ENCODE data around the gene ABLIM3. TPM values are rescaled to one million over a fixed set of nuclear protein-coding genes. Genes with fewer than 3 reads are reported as not detected.
A peak's percentile ranks its signal among the peaks of the same experiment; 100 is the strongest.

ABLIM3 gene
- total and polyA plus RNA-seq, 11 donors, result 43.2 to 175 (median 97.8) TPM

DNA sequence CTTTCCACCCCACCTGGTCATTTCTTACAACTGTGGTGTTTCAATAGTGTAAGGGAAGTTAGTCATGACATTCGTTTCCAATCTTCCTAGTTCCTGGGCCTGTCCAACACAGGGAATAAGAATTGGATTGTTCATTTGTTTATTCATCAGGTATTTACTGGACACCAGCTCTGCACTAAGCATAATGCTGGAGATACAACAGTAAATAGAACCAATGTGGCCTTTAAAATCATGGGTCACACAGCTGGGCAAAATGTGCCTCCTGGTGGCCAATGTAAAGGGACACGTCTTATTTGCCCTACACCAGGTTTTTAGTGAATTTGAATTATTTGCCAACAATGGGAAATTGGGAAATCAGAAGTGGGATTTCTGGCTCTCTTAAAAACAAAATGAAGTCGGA lies 10.4 kb downstream of the ABLIM3 start:
- intact Hi-C loops (cut with DNase I), result loop anchor here in 2 of 10 donors (5.0 kb wide), 2 partner anchors 41 to 66 kb away; no protein-coding TSS in a partner anchor
- no peaks in the 10 kb centered on the region for H3K27me3 ChIP-seq
- 64 to 74% (median 73%) methylated on average over 3 of the region's 3 CpGs for WGBS, 4 donors
- H3K36me3 ChIP-seq, result no peaks in the 10 kb centered on the region
- TF ChIP-seq, protein P1, sequence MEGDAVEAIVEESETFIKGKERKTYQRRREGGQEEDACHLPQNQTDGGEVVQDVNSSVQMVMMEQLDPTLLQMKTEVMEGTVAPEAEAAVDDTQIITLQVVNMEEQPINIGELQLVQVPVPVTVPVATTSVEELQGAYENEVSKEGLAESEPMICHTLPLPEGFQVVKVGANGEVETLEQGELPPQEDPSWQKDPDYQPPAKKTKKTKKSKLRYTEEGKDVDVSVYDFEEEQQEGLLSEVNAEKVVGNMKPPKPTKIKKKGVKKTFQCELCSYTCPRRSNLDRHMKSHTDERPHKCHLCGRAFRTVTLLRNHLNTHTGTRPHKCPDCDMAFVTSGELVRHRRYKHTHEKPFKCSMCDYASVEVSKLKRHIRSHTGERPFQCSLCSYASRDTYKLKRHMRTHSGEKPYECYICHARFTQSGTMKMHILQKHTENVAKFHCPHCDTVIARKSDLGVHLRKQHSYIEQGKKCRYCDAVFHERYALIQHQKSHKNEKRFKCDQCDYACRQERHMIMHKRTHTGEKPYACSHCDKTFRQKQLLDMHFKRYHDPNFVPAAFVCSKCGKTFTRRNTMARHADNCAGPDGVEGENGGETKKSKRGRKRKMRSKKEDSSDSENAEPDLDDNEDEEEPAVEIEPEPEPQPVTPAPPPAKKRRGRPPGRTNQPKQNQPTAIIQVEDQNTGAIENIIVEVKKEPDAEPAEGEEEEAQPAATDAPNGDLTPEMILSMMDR (IDR thresholded peaks at IDR 0.05), result peak in 4 of 12 donors; percentile 17 to 38 (median 24)
- TF ChIP-seq POLR2A (IDR thresholded peaks at IDR 0.05), result no peak
- H3K9me3 ChIP-seq, result peaks cover 0 to 2% (median 0%) of the 10 kb centered on the region in 12 donors
- peak overlapping the region; percentile 77 to 96 (median 87) for H3K27ac ChIP-seq
- DNase-seq (no peak), ATAC-seq (no peak)
- peaks cover 8 to 96% (median 83%) of the 10 kb centered on the region in 12 donors for H3K4me1 ChIP-seq
- no peak overlapping the region for H3K4me3 ChIP-seq

DNA sequence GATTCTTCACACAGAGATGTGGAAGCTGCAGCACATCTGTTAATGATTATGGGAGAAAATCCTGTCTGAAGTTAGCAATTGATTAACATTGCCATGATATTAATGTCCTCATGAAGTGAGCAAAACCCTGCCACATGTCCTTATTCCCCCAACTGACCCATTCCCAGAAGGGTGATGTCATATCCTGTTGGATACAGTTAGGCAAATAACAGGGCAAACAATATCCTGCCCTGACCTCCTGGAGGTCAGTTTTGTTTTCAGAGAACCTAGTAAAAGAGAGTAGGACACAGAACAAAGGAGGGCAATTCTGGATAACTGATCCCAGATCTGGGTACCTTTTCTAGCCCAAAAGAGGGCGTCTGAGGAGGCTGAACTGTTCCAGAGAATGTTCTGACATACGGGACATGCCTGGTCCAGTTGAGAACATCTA lies 11.0 kb downstream of the ABLIM3 start:
- Histone ChIP-seq H3K4me3 (no peak overlapping the region), H3K36me3 (no peaks in the 10 kb centered on the region), H3K4me1 (peaks cover 8 to 100% (median 86%) of the 10 kb centered on the region in 12 donors), H3K9me3 (no peaks in the 10 kb centered on the region), H3K27ac (peak overlapping the region; percentile 77 to 96 (median 87)), H3K27me3 (no peaks in the 10 kb centered on the region)
- TF ChIP-seq, protein P1 (IDR thresholded peaks at IDR 0.05), result no peak
- TF ChIP-seq POLR2A (IDR thresholded peaks at IDR 0.05), result no peak
- intact Hi-C loops (cut with DNase I), result loop anchor here in 2 of 10 donors (5.0 kb wide), 2 partner anchors 40 to 65 kb away; no protein-coding TSS in a partner anchor
- 48 to 67% (median 54%) methylated on average over 2 of the region's 2 CpGs for WGBS, 4 donors
- DNase-seq, result no peak
- peak in 2 of 4 donors; percentile 16 to 40 for ATAC-seq

DNA sequence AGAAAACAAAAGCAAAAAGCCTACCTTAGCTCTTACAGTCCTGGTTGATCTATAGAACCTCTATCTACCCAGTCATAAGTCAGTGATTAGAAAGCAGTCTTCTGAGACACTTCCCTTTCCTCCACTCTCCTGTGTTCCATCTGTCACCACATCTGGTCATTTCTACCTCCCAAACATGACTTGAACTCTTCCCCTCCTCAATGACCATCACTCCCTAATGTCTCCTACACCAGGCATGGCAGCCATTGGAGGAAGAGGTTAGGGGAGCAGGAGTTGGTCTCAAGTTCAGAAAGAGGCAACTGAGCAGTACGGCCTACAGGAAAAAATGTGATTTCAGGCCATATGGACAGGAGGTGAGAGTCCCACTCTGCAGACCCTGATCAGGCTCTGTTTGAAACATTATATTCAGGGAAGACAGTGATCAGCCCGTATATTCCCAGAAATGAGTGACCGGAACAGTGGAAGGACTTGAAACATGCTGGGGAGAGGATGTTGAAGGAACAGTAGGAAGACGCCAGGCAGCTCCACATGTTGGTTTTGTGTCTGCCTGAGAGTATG lies 12.0 kb downstream of the ABLIM3 start:
- intact Hi-C loops (cut with DNase I), result loop anchor here in 2 of 10 donors (5.0 kb wide), 2 partner anchors 39 to 64 kb away; no protein-coding TSS in a partner anchor
- Histone ChIP-seq H3K4me1 (peaks cover 12 to 100% (median 90%) of the 10 kb centered on the region in 12 donors), H3K27ac (peak overlapping the region; percentile 77 to 96 (median 87)), H3K27me3 (no peaks in the 10 kb centered on the region), H3K4me3 (no peak overlapping the region), H3K9me3 (no peaks in the 10 kb centered on the region), H3K36me3 (no peaks in the 10 kb centered on the region)
- TF ChIP-seq, protein P1 (IDR thresholded peaks at IDR 0.05), result no peak
- no peak for TF ChIP-seq POLR2A (IDR thresholded peaks at IDR 0.05)
- 69 to 81% (median 78%) methylated on average over 4 of the region's 4 CpGs for whole genome bisulfite sequencing, 4 donors
- no peak for ATAC-seq
- no peak for DNase-seq

DNA sequence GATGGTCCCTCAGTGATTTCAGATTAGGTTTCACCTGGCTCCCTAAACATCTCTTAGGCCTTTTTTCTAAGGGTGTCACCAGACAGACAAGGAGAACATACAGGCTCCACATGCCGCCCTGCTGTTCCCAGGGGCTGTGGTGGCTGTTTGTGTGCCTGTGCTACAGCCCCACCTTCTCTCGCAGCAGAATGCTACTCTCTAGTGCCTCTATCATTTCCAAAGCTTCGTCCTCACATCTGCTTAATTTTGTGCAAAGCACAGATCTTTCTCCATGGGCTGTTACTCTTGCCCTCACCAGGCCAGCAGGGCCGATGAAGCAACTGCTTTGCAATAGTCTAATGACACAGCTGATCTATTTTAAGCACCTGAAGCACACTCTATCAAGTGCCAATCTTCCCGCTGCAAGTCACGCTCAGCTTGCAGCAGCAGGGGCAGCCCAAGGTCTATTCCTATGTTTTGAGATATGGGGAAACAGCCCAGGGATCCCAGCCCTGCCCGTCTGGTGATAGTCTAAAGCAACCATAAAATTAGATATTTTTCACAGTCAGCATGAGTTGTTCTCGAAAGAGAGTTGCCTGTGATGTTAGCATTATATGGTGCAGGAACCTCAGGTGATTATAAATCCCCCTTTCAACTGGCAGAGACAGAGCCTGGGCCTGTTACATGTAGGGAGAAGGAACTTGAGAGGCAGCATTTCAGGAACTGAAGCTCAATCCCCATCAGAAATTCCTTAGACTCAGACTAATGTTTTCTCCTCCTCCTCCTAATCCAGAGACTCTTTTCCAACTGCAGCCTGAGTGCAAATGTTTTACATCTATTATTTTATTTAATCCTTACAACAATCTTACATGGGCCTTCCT lies 12.7 kb downstream of the ABLIM3 start:
- TF ChIP-seq, protein P1 (IDR thresholded peaks at IDR 0.05), result no peak
- no peak for TF ChIP-seq POLR2A (IDR thresholded peaks at IDR 0.05)
- Histone ChIP-seq H3K36me3 (no peaks in the 10 kb centered on the region), H3K4me1 (peaks cover 16 to 99% (median 89%) of the 10 kb centered on the region in 12 donors), H3K4me3 (no peak overlapping the region), H3K9me3 (no peaks in the 10 kb centered on the region), H3K27ac (peak overlapping the region; percentile 77 to 96 (median 87)), H3K27me3 (no peaks in the 10 kb centered on the region)
- intact Hi-C loops (cut with DNase I), result loop anchor here in 2 of 10 donors (5.0 kb wide), 2 partner anchors 38 to 63 kb away; no protein-coding TSS in a partner anchor
- DNase-seq (peak in 4 of 5 donors; percentile 60 to 85 (median 76)), ATAC-seq (peak; percentile 75 to 91 (median 82))
- WGBS, 4 donors, result 31 to 36% (median 31%) methylated on average over 8 of the region's 8 CpGs
